Mesenchymal stem cell (in vitro differentiated cells and primary cell): Measurements from ENCODE around the gene LEMD2.
A peak's percentile ranks its signal among the peaks of the same experiment; 100 is the strongest.

Experiments used
- DNase-seq: peaks from one replicate; pipeline ENCODE4 v3.0.0-alpha.2; 2013
- H2AFZ ChIP-seq: one replicate; pipeline ENCODE4 v1.6.1; 2013; ENCODE audit warnings: low read depth, mild to moderate bottlenecking, control low read depth, inconsistent platforms, low read length, moderate library complexity
- H2AK5ac ChIP-seq: 2 replicates; pipeline ENCODE4 v1.6.1; 2013; ENCODE audit warnings: low read length, moderate library complexity, mild to moderate bottlenecking, inconsistent platforms; ENCODE audit not compliant: severe bottlenecking
- H2BK120ac ChIP-seq: one replicate; pipeline ENCODE4 v1.6.1; 2013; ENCODE audit warnings: low read depth, mild to moderate bottlenecking, inconsistent platforms, low read length, moderate library complexity
- H2BK12ac ChIP-seq, 2 experiments: one replicate each; pipeline ENCODE4 v1.6.1; 2013; ENCODE audit warnings: inconsistent platforms in 2 of 2, low read length in 2 of 2, mild to moderate bottlenecking in 2 of 2, moderate library complexity in 2 of 2, control low read depth in 1 of 2
- H2BK15ac ChIP-seq: one replicate; pipeline ENCODE4 v1.6.1; 2013; ENCODE audit warnings: mild to moderate bottlenecking, low read depth, inconsistent platforms; ENCODE audit not compliant: poor library complexity, severe bottlenecking
- H2BK5ac ChIP-seq: 2 replicates; pipeline ENCODE4 v1.6.1; 2013; ENCODE audit warnings: low read depth, mild to moderate bottlenecking, low read length, control low read depth, inconsistent platforms; ENCODE audit not compliant: poor library complexity, severe bottlenecking
- H3K14ac ChIP-seq, 2 experiments: one replicate each; pipeline ENCODE4 v1.6.1; 2013; ENCODE audit warnings: inconsistent platforms in 2 of 2, low read length in 2 of 2, control low read depth in 1 of 2, mild to moderate bottlenecking in 1 of 2, moderate library complexity in 1 of 2
- H3K18ac ChIP-seq, 2 experiments: one replicate each; pipeline ENCODE4 v1.6.1; 2013; ENCODE audit warnings: inconsistent platforms in 2 of 2, low read length in 2 of 2, control low read depth in 1 of 2, low read depth in 1 of 2, mild to moderate bottlenecking in 1 of 2
- H3K23ac ChIP-seq, 2 experiments: one replicate each; pipeline ENCODE4 v1.6.1; 2013; ENCODE audit warnings: inconsistent platforms in 2 of 2, low read length in 2 of 2, mild to moderate bottlenecking in 2 of 2, moderate library complexity in 2 of 2, control low read depth in 1 of 2
- H3K27ac ChIP-seq: 2 replicates; pipeline ENCODE4 v1.5.1; 2013; ENCODE audit warnings: mild to moderate bottlenecking, moderate library complexity, low read length, control low read depth, inconsistent platforms; ENCODE audit not compliant: poor library complexity, severe bottlenecking
- H3K27me3 ChIP-seq, 2 experiments: 2 replicates each; pipeline versions ENCODE4 v1.6.1 to v1.7.0; 2013; ENCODE audit warnings: low read length in 2 of 2, mild to moderate bottlenecking in 2 of 2, moderate library complexity in 2 of 2, control low read depth in 1 of 2, inconsistent platforms in 1 of 2; ENCODE audit not compliant: control insufficient read depth in 1 of 2, insufficient read depth in 1 of 2
- H3K36me3 ChIP-seq, 2 experiments: 2 replicates each; pipeline versions ENCODE4 v1.6.1 to v1.7.0; 2013; ENCODE audit warnings: low read length in 2 of 2, control low read depth in 1 of 2, inconsistent platforms in 1 of 2, low read depth in 1 of 2, mild to moderate bottlenecking in 1 of 2; ENCODE audit not compliant: insufficient read depth in 2 of 2, control insufficient read depth in 1 of 2
- H3K4ac ChIP-seq, 2 experiments: one replicate each; pipeline ENCODE4 v1.6.1; 2013; ENCODE audit warnings: inconsistent platforms in 2 of 2, low read length in 2 of 2, mild to moderate bottlenecking in 2 of 2, moderate library complexity in 2 of 2, control low read depth in 1 of 2, low read depth in 1 of 2
- H3K4me1 ChIP-seq: 2 replicates; pipeline ENCODE4 v1.6.1; 2013; ENCODE audit warnings: low read depth, low read length, control low read depth; ENCODE audit not compliant: control insufficient read depth, insufficient read depth
- H3K4me2 ChIP-seq: 2 replicates; pipeline ENCODE4 v1.6.1; 2013; ENCODE audit warnings: low read length, mild to moderate bottlenecking, inconsistent platforms; ENCODE audit not compliant: poor library complexity, severe bottlenecking
- H3K4me3 ChIP-seq, 2 experiments: 2 replicates each; pipeline versions ENCODE4 v1.5.1 to v1.7.0; 2013; ENCODE audit warnings: low read length in 2 of 2, mild to moderate bottlenecking in 2 of 2, control low read depth in 1 of 2, low read depth in 1 of 2; ENCODE audit not compliant: insufficient read depth in 1 of 2
- H3K79me1 ChIP-seq: replicated peaks from 2 replicates; pipeline ENCODE4 v1.6.1; 2013; ENCODE audit warnings: mild to moderate bottlenecking, control low read depth, low read length, inconsistent platforms; ENCODE audit not compliant: poor library complexity, severe bottlenecking
- H3K9ac ChIP-seq: 2 replicates; pipeline ENCODE4 v1.7.0; 2013; ENCODE audit warnings: mild to moderate bottlenecking, low read length, moderate library complexity
- H3K9me3 ChIP-seq: 2 replicates; pipeline ENCODE4 v1.7.0; 2013; ENCODE audit warnings: mild to moderate bottlenecking, low read length; ENCODE audit not compliant: control insufficient read depth
- H4K8ac ChIP-seq: one replicate; pipeline ENCODE4 v1.6.1; 2013; ENCODE audit warnings: inconsistent platforms, mild to moderate bottlenecking, low read length, moderate library complexity
- H4K91ac ChIP-seq: one replicate; pipeline ENCODE4 v1.6.1; 2013; ENCODE audit warnings: mild to moderate bottlenecking, low read length, inconsistent platforms
- WGBS: methylation state at CpG from one replicate; pipeline ENCODE4 v1.1.7; 2013; ENCODE audit warnings: mixed read lengths; 5-methylcytosine and 5-hydroxymethylcytosine counted together

LEMD2 gene

GRCh38 chr6:33772082-33772830 is 16.7 kb downstream of the LEMD2 start:
- Histone ChIP-seq H3K27ac (peak overlapping the region; percentile 90), H3K4ac (peak overlapping the region in 1 of 2 experiments; percentile 90), H2AK5ac (peak overlapping the region; percentile 73), H3K9ac (peak overlapping the region; percentile 70), H3K79me1 (peaks cover 22% of the 10 kb centered on the region), H3K4me3 (peak overlapping the region in 1 of 2 experiments; percentile 37), H2AFZ (no peak overlapping the region), H2BK15ac (no peak overlapping the region), H3K14ac (peak overlapping the region in 1 of 2 experiments; percentile 95), H3K36me3 (peaks cover 50 to 53% of the 10 kb centered on the region in 2 experiments), H3K27me3 (peaks cover 0 to 9% of the 10 kb centered on the region in 2 experiments), H4K8ac (peak overlapping the region; percentile 78), H3K4me1 (peaks cover 53% of the 10 kb centered on the region), H4K91ac (peak overlapping the region; percentile 71), H2BK12ac (peak overlapping the region; percentile 30 to 74), H2BK120ac (no peak overlapping the region), H3K18ac (peak overlapping the region; percentile 25 to 86), H2BK5ac (no peak overlapping the region), H3K23ac (no peak overlapping the region), H3K9me3 (peaks cover 1% of the 10 kb centered on the region), H3K4me2 (no peak overlapping the region)
- peak; percentile 74 for DNase-seq
- 65% methylated on average over 24 of the region's 24 CpGs for whole genome bisulfite sequencing

GRCh38 chr6:33771146-33772081 is 17.5 kb downstream of the LEMD2 start:
- Histone ChIP-seq H3K9me3 (peaks cover 8% of the 10 kb centered on the region), H3K18ac (peak overlapping the region; percentile 93 to 95), H3K4me3 (peak overlapping the region in 1 of 2 experiments; percentile 37), H3K14ac (peak overlapping the region in 1 of 2 experiments; percentile 95), H2BK12ac (peak overlapping the region in 1 of 2 experiments; percentile 74), H2AK5ac (peak overlapping the region; percentile 95), H3K4ac (peak overlapping the region in 1 of 2 experiments; percentile 90), H4K91ac (peak overlapping the region; percentile 97), H3K4me1 (peaks cover 48% of the 10 kb centered on the region), H2BK5ac (peak overlapping the region; percentile 58), H3K27me3 (peaks cover 0 to 12% of the 10 kb centered on the region in 2 experiments), H3K4me2 (no peak overlapping the region), H3K36me3 (peaks cover 41 to 45% of the 10 kb centered on the region in 2 experiments), H3K27ac (peak overlapping the region; percentile 91), H2BK15ac (no peak overlapping the region), H4K8ac (peak overlapping the region; percentile 10), H3K79me1 (peaks cover 14% of the 10 kb centered on the region), H3K23ac (no peak overlapping the region), H3K9ac (peak overlapping the region; percentile 70), H2AFZ (no peak overlapping the region), H2BK120ac (peak overlapping the region; percentile 55)
- DNase-seq, result peak; percentile 96
- WGBS, result 7% methylated on average over 39 of the region's 47 CpGs

- H4K8ac ChIP-seq, result peak overlapping the region; percentile 63
- no peak overlapping the region for H2AFZ ChIP-seq
- peaks cover 35 to 39% of the 10 kb centered on the region in 2 experiments for H3K36me3 ChIP-seq
- H3K9ac ChIP-seq, result peak overlapping the region; percentile 70
- H3K4ac ChIP-seq, result peak overlapping the region; percentile 30 to 85
- H3K4me1 ChIP-seq, result peaks cover 48% of the 10 kb centered on the region
- H3K4me2 ChIP-seq, result no peak overlapping the region
- DNase-seq, result no peak
- peak overlapping the region; percentile 97 for H4K91ac ChIP-seq
- peak overlapping the region; percentile 83 for H2BK15ac ChIP-seq
- no peak overlapping the region for H3K4me3 ChIP-seq
- H3K18ac ChIP-seq, result peak overlapping the region; percentile 93 to 95
- H2BK5ac ChIP-seq, result peak overlapping the region; percentile 58
- peaks cover 8% of the 10 kb centered on the region for H3K9me3 ChIP-seq
- H3K14ac ChIP-seq, result peak overlapping the region in 1 of 2 experiments; percentile 68
- H3K27ac ChIP-seq, result peak overlapping the region; percentile 91
- peak overlapping the region; percentile 95 for H2AK5ac ChIP-seq
- H3K27me3 ChIP-seq, result peaks cover 0 to 12% of the 10 kb centered on the region in 2 experiments
- peak overlapping the region; percentile 55 for H2BK120ac ChIP-seq
- peak overlapping the region; percentile 37 to 60 for H2BK12ac ChIP-seq
- H3K23ac ChIP-seq, result no peak overlapping the region
- WGBS, result 14% methylated on average over 3 of the region's 3 CpGs
- H3K79me1 ChIP-seq, result peaks cover 9% of the 10 kb centered on the region
Measured at GRCh38 chr6:33770833-33771145, 18.1 kb downstream of the LEMD2 start.
